HG03558 (cell line): ENCODE data around the gene NR2E3.
"Not testable (repeated sequence)": the region's sequence is repeated elsewhere in the genome, so short reads cannot be mapped to it uniquely, and the experiment has no call there.

Source experiments
- ATAC-seq: cut with Tn5 transposase; IDR thresholded peaks from one replicate; pipeline ENCODE4 v1.9.1; 2021; ENCODE audit warnings: moderate number of reproducible peaks; ENCODE audit not compliant: unreplicated experiment; ENCODE audit errors: extremely low read depth

NR2E3 gene

GRCh38 chr15:71812966-71813722 lies 2.8 kb downstream of the NR2E3 start:
- no peak for ATAC-seq

DNA sequence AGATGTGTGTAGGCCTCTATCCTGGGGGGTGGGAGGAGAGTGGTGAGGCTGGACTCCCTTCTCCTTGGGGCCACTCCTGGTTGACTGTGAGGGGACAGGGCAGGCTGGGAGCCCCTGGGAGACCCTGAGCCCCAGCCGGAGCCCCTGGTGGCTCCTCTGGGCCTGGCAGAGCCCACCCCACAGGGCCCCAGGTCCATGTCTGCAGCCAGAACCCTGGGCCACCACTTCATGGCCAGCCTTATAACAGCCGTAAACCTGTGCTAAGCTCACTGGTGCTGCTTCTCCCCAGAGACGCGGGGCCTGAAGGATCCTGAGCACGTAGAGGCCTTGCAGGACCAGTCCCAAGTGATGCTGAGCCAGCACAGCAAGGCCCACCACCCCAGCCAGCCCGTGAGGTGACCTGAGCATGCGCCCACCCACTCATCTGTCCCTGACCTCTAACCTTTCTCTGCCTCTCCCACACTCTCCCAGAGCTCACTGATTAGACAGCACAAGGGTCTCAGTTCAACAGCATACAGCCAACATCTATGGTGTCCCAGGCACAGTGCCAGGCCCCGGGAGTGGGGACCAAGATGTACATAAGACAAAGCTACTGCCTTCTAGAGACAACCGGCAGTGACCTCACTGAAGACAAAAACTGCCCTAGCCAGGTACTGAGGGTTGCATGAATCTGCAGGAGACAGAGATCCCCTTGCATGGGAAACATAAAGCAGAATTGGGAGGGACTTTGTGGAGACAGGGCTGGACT lies 3.5 kb downstream of the NR2E3 start:
- ATAC-seq: no peak

DNA sequence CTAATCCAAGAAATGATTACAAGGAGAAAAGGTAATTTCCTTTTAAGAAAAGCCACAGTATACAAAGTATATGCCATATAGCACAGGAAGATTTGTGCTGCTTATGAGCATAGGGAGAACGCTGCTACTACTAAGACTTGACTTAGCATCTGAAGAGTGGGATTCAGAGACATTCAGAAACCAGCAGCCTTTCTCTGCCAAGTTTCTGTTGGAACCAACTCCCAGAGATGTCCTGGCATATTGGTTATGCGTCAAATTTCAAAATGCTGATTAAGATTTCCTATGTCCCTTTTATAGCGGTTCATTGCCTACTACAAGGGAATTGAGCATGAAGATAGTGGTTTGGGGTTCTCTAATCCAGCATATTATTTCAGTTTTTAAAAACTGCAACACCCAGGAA lies 4.9 kb downstream of the NR2E3 start:
- ATAC-seq: no peak

GRCh38 chr15:71817351-71817750 lies 7.0 kb downstream of the NR2E3 start:
- ATAC-seq: no peak

- no peak for ATAC-seq
Measured at GRCh38 chr15:71820127-71820526, 9.8 kb downstream of the NR2E3 start.

GRCh38 chr15:71821547-71822129 lies 11.3 kb downstream of the NR2E3 start:
- no peak for ATAC-seq

- no peak for ATAC-seq
Measured at GRCh38 chr15:71822890-71823630, 12.7 kb downstream of the NR2E3 start.

DNA sequence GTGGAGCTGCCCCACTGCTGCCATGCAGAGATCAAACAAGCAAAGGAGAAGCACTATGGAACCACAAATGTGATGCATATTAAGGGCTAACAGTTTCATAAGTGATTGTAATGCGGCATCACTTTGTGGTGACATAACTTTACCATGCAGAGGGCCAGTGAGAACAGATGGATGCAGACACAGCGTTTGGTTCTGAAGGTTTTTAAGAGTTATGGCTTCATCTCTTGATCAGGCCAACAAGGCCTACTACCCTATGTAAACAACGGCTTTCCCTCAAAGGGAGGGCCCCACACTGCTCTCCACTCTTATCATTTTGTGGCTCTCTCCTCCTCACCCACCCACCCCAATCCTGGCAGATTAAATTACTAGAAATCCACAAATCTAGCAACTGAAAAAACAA lies 13.4 kb downstream of the NR2E3 start:
- no peak for ATAC-seq

- no peak for ATAC-seq
Measured at GRCh38 chr15:71825021-71825730, 14.8 kb downstream of the NR2E3 start.

DNA sequence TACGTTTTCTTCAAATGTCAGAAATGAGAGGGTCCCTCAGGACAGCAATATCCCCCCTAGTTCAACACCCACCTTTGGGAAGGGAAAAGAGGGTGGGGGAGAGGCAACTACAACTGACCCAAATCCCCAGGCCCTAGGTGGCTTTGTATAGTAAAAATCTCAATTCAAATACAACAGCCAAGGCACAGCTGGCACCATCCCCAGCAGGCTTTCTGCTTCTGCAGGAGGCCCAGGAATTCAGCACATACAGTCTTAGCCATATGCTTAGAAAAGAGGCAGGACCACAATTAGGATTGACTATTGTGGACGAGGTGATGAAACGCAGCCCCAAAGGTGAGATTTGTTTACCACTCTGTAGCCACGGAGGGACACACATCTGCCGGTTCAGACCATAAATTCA lies 15.8 kb downstream of the NR2E3 start:
- ATAC-seq: no peak

GRCh38 chr15:71830981-71831380 lies 20.6 kb downstream of the NR2E3 start:
- no peak for ATAC-seq

DNA sequence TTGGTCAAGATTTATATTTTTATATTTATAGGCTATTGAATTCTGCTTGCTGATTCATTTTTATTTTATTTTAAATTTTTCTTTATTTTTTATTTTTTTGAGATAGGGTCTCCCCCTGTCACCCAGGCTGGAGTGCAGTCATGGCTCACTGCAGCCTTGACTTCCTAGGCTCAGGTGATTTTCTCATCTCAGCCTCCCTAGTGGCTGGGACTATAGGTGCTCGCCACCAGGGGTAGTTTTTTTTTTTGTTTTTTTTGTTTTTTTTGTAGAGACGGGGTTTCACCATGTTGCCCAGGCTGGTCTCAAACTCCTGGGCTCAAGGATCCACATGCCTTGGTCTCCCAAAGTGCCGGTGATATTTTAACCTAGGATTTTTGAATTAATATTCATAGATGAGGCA lies 31.2 kb downstream of the NR2E3 start:
- no peak for ATAC-seq

GRCh38 chr15:71844916-71845315 lies 34.6 kb downstream of the NR2E3 start:
- ATAC-seq: no peak

GRCh38 chr15:71853543-71853942 lies 43.2 kb downstream of the NR2E3 start:
- ATAC-seq: no peak

- not testable (repeated sequence) for ATAC-seq
Measured at GRCh38 chr15:71858232-71858631, 47.9 kb downstream of the NR2E3 start.
